HepG2 (cell line): Measurements from ENCODE around the gene SH3D21. TPM values are rescaled to one million over a fixed set of nuclear protein-coding genes. Genes with fewer than 3 reads are reported as not detected.
A peak's percentile ranks its signal among the peaks of the same experiment; 100 is the strongest.

Experiments
- ARID5B ChIP-seq: IDR thresholded peaks from 2 replicates; pipeline ENCODE4 v1.4.0; 2020; ENCODE audit warnings: mild to moderate bottlenecking, missing genetic modification reagents
- CENPT ChIP-seq: sonication (generic); formaldehyde crosslinking; IDR thresholded peaks from 2 replicates; pipeline ENCODE4 v1.8.0; 2022; ENCODE audit warnings: low read depth, mild to moderate bottlenecking, moderate library complexity, missing genetic modification reagents
- EED ChIP-seq: sonication (generic); formaldehyde crosslinking; IDR thresholded peaks from 2 replicates; pipeline ENCODE4 v1.5.0; 2020; ENCODE audit warnings: mild to moderate bottlenecking, missing genetic modification reagents
- EP300 ChIP-seq, 3 experiments: sonication (generic) in 1 of 3; formaldehyde crosslinking in 1 of 3; IDR thresholded peaks; 2 replicates each; pipeline versions ENCODE4 v1.5.1 to v1.6.1; 2011 to 2020; ENCODE audit warnings: low read depth in 2 of 3, low read length in 2 of 3, borderline replicate concordance in 1 of 3, improper control_type of control experiment in 1 of 3, mild to moderate bottlenecking in 1 of 3, missing genetic modification reagents in 1 of 3, moderate library complexity in 1 of 3
- FOXJ3 ChIP-seq: sonication (generic); formaldehyde crosslinking; IDR thresholded peaks from 2 replicates; pipeline ENCODE4 v1.4.0; 2020; ENCODE audit warnings: missing genetic modification reagents, mild to moderate bottlenecking, borderline replicate concordance
- GABPA ChIP-seq, 2 experiments: IDR thresholded peaks; 2 replicates each; pipeline ENCODE4 v1.6.1; 2011 to 2016; ENCODE audit warnings: low read depth in 2 of 2, low read length in 1 of 2, missing biosample characterization in 1 of 2, missing genetic modification characterization in 1 of 2
- HES4 ChIP-seq: sonication (generic); formaldehyde crosslinking; IDR thresholded peaks from 2 replicates; pipeline ENCODE4 v1.9.0; 2021; ENCODE audit warnings: mild to moderate bottlenecking, missing genetic modification reagents, borderline replicate concordance
- JDP2 ChIP-seq: sonication (generic); formaldehyde crosslinking; IDR thresholded peaks from 2 replicates; pipeline ENCODE4 v1.8.1; 2022; ENCODE audit warnings: missing genetic modification reagents, borderline replicate concordance
- NFE2L1 ChIP-seq: sonication (generic); formaldehyde crosslinking; IDR thresholded peaks from 2 replicates; pipeline ENCODE4 v1.4.0; 2020; ENCODE audit warnings: missing genetic modification reagents, mild to moderate bottlenecking, borderline replicate concordance
- PPARG ChIP-seq: conservative IDR thresholded peaks from 2 replicates; pipeline ENCODE4 v1.6.1; 2016; ENCODE audit warnings: missing biosample characterization, missing genetic modification reagents
- SALL1 ChIP-seq: sonication (generic); formaldehyde crosslinking; IDR thresholded peaks from 2 replicates; pipeline ENCODE4 v1.8.0; 2022; ENCODE audit warnings: mild to moderate bottlenecking, missing genetic modification reagents
- TFDP1 ChIP-seq: IDR thresholded peaks from 2 replicates; pipeline ENCODE4 v1.6.1; 2016; ENCODE audit warnings: missing compliant biosample characterization, missing genetic modification reagents, borderline replicate concordance
- ZNF235 ChIP-seq: sonication (generic); formaldehyde crosslinking; IDR thresholded peaks from 2 replicates; pipeline ENCODE4 v1.8.1; 2023; ENCODE audit warnings: mild to moderate bottlenecking, missing genetic modification reagents, borderline replicate concordance
- ZNF281 ChIP-seq: sonication (generic); formaldehyde crosslinking; IDR thresholded peaks from 2 replicates; pipeline ENCODE4 v1.4.0; 2020; ENCODE audit warnings: missing genetic modification reagents, borderline replicate concordance
- ZNF292 ChIP-seq: sonication (generic); formaldehyde crosslinking; IDR thresholded peaks from 2 replicates; pipeline ENCODE4 v1.8.1; 2022; ENCODE audit warnings: mild to moderate bottlenecking, low read depth, missing genetic modification reagents, borderline replicate concordance
- polyA plus RNA-seq, 8 experiments: library from polyadenylated mRNA; depleted of rRNA in 3 of 8; stranded (reverse) in 7 of 8; unstranded in 1 of 8; fragments of >200 nt; fragmentation: Illumina TruSeq in 4 of 8; extraction: Trizol in 4 of 8; gene quantifications; 2 replicates each; pipeline versions ENCODE4 v1.2.1 to v1.2.3, GENCODE V29; 2011 to 2016; ENCODE audit warnings: low read depth in 4 of 8, missing spikeins in 1 of 8, mixed read lengths in 1 of 8; ENCODE audit not compliant: insufficient read depth in 1 of 8
- total RNA-seq, 5 experiments: library from RNA; depleted of rRNA; stranded (reverse); fragments of >200 nt; fragmentation: Illumina TruSeq; extraction: Trizol; gene quantifications; 2 replicates each; pipeline ENCODE4 v1.2.3, GENCODE V29; 2016; ENCODE audit warnings: low read depth in 1 of 5

SH3D21 gene
- total and polyA plus RNA-seq, 2 of the 13 experiments (the other 11 are each of a cell fraction or from before 2014, with no cell fraction given), result 5.1 to 8.6 TPM

- TF ChIP-seq EED (no peak), JDP2 (no peak), GABPA (IDR thresholded peaks at IDR 0.05; ENCODE audit: low read depth, low read length) (no peak), GABPA (CRISPR knock-in tag; IDR thresholded peaks at IDR 0.05; ENCODE audit: low read depth) (peak; percentile 44), SALL1 (CRISPR knock-in tag) (peak; percentile 67), FOXJ3 (CRISPR knock-in tag) (no peak), CENPT (no peak), EP300 (IDR thresholded peaks at IDR 0.05; ENCODE audit: low read depth in 2 of 2, low read length in 2 of 2) (0 out of 4 replicates have a peak, but pooled peaks of 1 of the 2 experiments have one; percentile 17), EP300 (CRISPR knock-in tag; IDR thresholded peaks at IDR 0.05; ENCODE audit: borderline replicate concordance) (no peak), NFE2L1 (CRISPR knock-in tag) (no peak), HES4 (no peak), ZNF292 (CRISPR knock-in tag) (peak; percentile 30; the same call in 1 of the 2 replicates), ZNF281 (CRISPR knock-in tag) (peak; percentile 29; the same call in 1 of the 2 replicates), PPARG (CRISPR knock-in tag) (0 out of 2 replicates have a peak, but pooled peaks have one; percentile 31), ZNF235 (no peak), TFDP1 (CRISPR knock-in tag) (no peak), ARID5B (0 out of 2 replicates have a peak, but pooled peaks have one; percentile 10)
Measured at GRCh38 chr1:36352125-36352909, 46.1 kb downstream of the SH3D21 start (continued).
